NCI-H2107 treated with DMSO at 0.1 percent for 48 hours (cell line): ENCODE results near the gene ANAPC1.
"Not testable (repeated sequence)": the region's sequence is repeated elsewhere in the genome, so short reads cannot be mapped to it uniquely, and the experiment has no call there.

Source experiments
- DNase-seq: peaks from one replicate; lab custom pipeline; 2025; ENCODE audit not compliant: unreplicated experiment; lab: John Stamatoyannopoulos, UW

The ANAPC1 gene, protein sequence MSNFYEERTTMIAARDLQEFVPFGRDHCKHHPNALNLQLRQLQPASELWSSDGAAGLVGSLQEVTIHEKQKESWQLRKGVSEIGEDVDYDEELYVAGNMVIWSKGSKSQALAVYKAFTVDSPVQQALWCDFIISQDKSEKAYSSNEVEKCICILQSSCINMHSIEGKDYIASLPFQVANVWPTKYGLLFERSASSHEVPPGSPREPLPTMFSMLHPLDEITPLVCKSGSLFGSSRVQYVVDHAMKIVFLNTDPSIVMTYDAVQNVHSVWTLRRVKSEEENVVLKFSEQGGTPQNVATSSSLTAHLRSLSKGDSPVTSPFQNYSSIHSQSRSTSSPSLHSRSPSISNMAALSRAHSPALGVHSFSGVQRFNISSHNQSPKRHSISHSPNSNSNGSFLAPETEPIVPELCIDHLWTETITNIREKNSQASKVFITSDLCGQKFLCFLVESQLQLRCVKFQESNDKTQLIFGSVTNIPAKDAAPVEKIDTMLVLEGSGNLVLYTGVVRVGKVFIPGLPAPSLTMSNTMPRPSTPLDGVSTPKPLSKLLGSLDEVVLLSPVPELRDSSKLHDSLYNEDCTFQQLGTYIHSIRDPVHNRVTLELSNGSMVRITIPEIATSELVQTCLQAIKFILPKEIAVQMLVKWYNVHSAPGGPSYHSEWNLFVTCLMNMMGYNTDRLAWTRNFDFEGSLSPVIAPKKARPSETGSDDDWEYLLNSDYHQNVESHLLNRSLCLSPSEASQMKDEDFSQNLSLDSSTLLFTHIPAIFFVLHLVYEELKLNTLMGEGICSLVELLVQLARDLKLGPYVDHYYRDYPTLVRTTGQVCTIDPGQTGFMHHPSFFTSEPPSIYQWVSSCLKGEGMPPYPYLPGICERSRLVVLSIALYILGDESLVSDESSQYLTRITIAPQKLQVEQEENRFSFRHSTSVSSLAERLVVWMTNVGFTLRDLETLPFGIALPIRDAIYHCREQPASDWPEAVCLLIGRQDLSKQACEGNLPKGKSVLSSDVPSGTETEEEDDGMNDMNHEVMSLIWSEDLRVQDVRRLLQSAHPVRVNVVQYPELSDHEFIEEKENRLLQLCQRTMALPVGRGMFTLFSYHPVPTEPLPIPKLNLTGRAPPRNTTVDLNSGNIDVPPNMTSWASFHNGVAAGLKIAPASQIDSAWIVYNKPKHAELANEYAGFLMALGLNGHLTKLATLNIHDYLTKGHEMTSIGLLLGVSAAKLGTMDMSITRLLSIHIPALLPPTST (N-terminal part only)

GRCh38 chr2:111883661-111884591, at the start of gene ANAPC1:
TSS of gene ANAPC1 (minus strand) at chr2:111884193. CDS start at chr2:111880825, 3,368 bp downstream.
- DNase-seq = peak; percentile 68

- DNase-seq = no peak
Measured at GRCh38 chr2:111932841-111933291, 48.9 kb upstream of the ANAPC1 start.

DNA sequence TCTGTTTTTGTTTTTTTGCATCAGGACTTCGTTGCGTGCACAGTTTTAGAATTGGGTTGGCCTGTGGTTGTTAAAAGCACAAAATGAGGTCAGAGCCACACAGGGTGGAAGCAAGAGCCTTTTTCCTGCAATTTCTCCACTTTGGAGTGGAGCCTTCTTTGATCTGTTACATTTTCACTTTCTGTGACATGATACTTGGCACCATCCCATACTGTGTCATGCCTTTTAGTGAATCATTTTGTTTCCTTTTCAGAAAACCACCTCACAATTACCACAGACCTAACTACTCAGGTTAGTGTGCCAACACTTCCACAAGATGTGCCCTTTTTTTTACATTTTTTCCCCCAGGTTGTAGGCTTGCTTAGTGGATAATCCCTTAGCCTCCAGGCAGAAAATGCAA, 46.9 kb upstream of the ANAPC1 start:
- DNase-seq = no peak

DNA sequence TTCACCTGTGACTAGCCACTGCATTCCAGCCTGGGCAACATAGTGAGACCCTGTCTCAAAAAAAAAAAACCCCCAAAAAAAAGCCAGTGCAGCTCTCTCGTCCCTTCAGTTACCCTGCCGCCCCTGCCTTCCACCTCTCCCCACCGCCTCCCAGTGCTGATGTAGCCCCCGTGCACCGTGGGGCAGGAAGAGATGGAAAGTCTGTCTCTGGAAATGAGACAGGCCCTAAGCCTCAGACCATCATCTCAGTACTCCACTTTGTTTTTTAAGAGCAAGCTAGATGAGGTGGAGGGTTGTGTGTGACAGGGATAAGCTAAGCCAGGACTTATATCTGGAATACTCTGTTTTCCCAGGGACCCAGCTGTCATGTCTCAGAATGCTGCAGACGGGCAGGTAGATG, 46.4 kb upstream of the ANAPC1 start:
- DNase-seq = no peak

- DNase-seq = no peak
Measured at GRCh38 chr2:111927723-111928122, 43.7 kb upstream of the ANAPC1 start.

DNA sequence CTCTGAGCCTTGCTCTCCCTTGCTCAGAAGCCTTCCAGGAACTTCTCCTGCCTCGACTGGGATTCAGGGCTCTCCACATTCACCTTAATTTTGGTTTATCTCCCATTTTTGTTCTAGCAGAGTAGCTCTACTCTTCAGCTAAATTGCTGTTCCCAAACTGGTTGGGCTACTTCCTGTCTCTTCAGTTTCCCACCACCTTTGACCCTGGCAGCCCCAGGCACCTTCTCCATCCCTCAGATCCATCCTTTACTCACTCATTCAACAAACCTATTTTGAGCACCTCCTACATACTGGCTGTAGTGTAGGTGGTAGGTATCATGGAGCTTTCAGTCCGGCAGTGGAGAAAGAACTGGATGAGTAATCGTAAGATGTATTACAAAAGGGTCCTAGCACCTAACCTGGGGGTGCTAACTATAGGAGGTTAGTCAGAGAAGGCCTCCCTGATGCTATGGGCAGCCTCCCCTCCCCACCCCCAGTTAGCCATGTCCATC, 40.7 kb upstream of the ANAPC1 start:
- DNase-seq = no peak

DNA sequence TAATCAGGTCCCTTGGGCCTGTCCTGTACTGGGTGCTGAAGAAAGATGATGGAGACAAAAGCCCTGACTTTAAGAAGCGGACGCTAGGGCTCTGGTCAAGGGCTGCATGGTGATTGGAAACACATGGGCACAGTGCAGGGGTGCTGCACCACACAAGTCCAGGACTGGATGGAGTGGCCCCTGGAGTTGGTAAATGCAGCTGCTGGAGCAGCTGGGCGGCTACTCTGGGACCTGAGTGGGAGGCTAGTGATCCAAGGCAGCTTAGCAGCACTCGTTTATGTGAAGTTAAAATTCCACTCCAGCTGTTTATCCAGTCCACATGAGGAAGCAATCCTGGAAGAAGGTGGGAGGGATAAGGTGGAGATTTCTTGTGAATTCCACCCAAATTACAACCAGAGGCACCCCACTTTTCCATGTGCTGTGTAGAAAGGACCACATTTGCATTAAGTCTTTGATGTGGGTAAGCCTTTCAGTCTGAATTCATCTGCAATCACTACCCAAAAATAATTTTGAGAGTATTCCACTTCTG, 39.3 kb upstream of the ANAPC1 start:
- no peak for DNase-seq

GRCh38 chr2:111919794-111920608, 36.0 kb upstream of the ANAPC1 start:
- no peak for DNase-seq

DNA sequence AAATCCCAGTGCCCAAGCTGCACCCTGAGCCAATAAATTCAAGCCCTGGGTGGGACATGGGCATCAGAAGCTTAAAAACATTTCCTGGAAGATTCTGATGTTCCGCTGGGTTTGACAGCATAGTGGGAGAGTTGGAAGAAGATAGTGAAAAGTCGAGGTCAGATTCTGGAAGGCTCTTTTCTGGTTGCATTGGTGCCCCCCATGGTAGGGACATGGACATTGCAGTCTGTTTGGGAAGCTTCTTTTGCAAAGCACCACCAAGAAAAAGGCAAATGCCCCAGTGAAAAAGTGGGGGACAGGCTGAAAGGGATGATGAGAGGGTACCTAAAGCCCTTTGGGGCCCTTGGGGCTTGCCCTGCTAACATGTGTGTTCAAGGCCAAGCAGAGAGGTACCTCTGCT, 35.4 kb upstream of the ANAPC1 start:
- no peak for DNase-seq

DNA sequence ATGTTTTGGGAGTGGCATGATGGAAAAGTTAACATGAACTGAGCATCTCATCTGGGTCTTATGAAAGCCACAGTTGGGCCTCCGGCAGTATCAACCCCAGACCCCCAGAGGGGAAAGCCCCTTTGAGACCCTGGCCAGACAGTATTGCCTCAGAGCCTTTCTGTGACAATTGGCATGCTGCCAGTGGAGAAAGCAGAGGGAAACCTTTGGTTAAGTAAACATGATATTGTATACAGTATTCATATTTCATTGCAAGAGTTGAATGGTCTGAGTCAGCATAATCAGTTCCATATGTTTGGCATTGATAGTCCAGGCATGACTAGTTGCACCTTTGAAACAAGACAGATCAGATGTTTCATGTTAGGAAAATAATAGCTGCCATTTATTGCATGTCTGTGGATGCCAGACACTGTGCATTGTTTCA, 34.4 kb upstream of the ANAPC1 start:
- no peak for DNase-seq

DNA sequence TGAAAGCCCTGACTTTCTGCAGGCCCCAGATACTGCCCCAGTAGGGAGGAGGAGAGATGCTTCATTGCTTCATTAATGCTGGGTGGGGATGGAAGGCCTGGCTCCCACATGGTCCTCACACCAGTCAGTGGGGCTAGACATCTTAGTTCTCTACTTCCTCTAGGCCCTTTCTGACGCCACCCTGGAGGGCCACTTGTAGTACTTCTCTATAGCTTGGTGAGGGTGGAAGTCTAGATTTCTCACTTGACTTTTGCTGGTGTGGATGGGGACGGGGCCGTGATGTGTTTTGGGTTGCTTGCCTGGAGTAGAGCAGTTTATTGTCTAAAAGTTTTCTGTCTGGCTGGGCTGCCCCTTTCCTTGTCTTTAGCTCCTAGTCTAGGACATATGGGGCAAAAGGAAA, 33.1 kb upstream of the ANAPC1 start:
- DNase-seq = no peak

GRCh38 chr2:111912547-111912946, 28.6 kb upstream of the ANAPC1 start:
- DNase-seq = no peak

GRCh38 chr2:111911295-111911977, 27.4 kb upstream of the ANAPC1 start:
- DNase-seq = not testable (repeated sequence)

DNA sequence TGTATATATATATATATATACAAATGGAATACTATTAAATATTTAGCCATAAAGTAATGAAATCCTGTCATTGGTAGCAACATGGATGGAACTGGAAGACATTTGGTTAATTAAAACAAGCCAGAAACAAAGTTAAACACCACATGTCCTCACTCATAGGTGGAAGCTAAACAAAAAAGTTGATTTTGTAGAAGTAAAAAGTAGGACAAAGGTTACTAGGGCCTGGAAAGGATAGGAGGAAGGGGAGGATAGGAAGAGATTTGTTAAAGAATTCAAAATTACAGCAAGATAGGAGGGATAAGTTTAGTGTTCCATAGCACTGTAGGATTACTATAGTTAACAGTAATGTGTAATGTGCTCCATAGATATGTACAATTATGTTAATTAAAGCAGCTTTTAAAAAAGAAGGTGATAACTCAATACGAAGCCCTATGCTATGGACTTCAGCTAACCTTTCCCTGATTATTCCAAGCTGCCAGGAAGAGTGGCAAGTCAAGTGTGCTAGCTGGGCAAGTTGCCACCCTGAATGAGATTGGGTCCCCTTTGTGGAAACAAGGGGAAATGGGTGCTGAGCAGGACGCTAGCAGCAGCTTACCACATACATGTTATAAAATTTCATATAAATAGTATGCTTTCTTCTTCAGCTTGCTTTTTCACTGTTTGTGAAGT, 26.8 kb upstream of the ANAPC1 start:
- DNase-seq = no peak

- DNase-seq = not testable (repeated sequence)
Measured at GRCh38 chr2:111909997-111910396, 26.0 kb upstream of the ANAPC1 start.

- no peak for DNase-seq
Measured at GRCh38 chr2:111909079-111909478, 25.1 kb upstream of the ANAPC1 start.

- no peak for DNase-seq
Measured at GRCh38 chr2:111908578-111908977, 24.6 kb upstream of the ANAPC1 start.
